ENCODE results near the gene CCDC150. TPM values are rescaled to one million over a fixed set of nuclear protein-coding genes. Genes with fewer than 3 reads are reported as not detected.

CCDC150 gene
- total RNA-seq, 1 donor from 2014 or later: 0.89 TPM

DNA sequence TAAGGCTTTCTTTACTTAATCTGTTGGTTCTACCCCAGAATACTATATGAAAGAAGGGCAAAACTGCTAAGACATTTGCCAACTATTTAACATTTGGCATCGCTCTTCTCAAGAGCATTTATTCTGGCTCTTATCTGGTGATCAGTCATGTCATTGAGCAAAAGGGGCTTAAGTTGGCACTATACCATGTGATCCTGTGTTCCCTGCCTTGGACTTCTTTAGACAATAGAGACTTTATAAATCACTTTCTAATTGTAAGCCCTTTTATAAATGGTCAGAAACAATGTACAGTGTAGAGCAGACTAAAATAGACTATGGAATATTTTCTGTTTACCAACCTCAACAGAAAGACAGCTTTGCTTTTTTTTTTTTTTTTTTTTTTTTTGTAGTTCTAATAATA is 107.9 kb downstream of the CCDC150 start:
- ATAC-seq: no peak
- DNase-seq (ENCODE audit: missing footprints): no peak
- intact Hi-C loops (cut with DNase I): no loop called here

DNA sequence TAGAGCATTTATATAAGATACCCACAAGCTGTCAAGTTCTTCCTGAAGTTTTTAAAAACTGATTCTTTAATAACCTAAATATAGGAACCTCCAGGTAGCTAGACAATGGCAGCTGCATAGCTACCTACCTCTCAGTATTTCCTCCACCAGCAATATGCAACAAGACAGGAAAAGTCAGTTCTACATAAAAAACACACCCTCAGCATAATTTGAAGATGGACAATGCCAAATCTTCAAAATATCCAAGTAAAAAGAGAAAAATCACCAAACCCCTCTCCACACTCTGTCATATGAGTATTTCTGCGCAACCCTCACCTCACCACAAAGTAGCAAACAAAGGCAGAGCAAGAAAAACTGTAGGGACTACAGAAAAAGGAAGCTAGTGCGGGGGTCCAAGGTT is 108.6 kb downstream of the CCDC150 start:
- DNase-seq (ENCODE audit: missing footprints): no peak
- intact Hi-C loops (cut with DNase I): no loop called here
- no peak for ATAC-seq

DNA sequence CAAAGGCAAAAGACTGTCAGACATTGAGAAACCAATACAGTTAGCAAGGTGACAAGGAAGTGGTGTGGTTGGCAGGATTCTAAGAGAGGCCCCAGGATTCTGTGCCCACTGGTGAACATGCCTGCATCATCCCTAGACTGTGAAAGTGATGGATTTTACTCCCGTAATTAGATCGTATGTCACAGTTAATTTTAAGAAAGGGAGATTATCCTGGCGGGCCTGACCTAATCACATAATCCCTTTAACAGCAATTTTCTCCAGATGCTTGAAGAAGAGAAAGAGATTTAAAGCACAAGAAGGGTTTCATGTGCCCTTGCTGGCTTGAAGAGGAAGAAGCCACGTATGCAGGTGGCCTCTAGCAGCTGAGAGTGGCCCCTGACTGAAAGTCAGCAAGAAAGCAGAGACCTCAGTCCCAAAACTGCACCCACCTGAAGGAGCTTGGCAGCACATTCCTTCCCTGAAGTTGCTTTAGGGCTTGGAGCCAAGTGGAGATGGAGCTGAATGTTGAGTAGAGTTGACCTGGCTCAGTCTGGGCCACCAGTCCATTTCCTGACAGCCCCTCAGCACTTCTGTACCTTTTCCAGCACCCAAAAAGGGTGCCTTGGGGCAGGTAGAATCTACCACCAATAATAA is 110.9 kb downstream of the CCDC150 start:
- ATAC-seq: no peak
- intact Hi-C loops (cut with DNase I): loop anchor here (10.0 kb wide), 1 partner anchor 266 kb away; no protein-coding TSS in a partner anchor
- DNase-seq (ENCODE audit: missing footprints): no peak

DNA sequence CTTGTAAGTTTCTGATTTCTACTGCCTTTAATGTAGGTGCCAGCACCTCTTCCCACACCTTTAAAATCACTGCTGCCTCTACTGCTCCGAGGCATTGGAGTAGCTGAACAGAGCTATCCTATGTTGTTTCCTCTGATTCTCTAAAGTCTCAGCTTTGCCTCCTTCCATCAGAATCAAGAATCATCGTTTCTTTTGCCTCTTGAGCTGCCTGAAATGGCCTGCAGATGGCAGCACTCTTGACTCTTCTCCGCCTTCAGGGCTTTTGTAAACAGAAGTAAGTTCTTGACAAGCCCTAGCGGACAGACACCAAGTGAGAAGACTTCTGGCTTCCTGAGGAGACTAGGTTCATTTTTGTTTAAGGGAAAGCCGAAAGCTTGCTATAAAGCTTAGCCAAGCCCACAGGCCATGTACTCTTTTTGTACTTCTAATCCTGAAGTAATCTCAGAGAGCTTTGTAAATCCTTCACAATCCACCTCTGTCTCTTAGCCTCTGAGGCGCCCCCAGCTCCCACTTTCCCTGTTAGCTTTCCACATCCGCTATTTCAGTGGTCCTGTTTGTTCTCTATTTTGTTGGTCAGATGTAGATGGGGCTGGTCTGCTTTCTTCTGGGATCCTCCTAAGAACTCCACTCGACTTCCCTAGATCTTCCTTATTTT is 111.6 kb downstream of the CCDC150 start:
- DNase-seq (ENCODE audit: missing footprints): no peak
- ATAC-seq: peak; percentile 57
- intact Hi-C loops (cut with DNase I): loop anchor here (10.0 kb wide), 1 partner anchor 266 kb away; no protein-coding TSS in a partner anchor

DNA sequence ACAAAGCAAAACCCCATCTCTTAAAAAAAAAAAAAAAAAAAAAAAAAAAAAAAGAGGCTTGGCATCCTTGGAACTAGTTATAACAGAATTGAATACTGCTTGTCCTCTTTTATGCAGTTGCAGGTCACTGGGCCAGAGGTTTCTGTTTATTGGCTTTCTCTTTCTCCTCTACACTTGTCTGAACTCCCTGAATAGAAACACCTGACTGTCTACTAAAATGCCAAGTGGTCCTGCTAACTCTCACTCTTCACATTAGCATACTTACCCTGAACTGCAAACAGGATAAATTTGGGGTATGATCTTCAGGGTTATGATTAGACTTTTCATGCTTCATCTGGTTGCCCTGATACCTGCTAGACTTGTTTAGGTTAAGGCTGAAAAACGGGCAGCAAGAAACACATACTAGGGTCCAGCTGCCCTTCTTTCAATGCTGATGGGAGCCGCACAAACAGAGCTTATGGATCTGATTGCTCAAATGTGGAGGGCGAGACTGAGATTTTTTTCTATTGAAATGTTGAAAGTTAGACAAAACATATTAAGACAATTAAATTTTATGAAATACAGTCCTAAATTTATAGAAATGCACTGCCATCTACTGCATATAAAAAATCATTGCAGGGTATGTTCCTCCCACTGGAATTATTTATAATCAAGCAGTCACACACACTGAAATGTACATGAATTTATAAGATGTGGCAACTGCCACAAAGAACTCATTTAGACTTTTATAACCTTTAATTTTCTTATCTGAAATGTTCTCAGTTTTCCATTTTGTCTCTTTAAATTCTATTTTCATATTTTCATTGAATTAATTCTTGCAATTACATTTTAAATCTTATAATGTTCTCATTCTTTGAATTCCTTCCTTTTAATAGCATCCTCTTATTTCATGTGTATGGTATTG is 119.2 kb downstream of the CCDC150 start:
- intact Hi-C loops (cut with DNase I): loop anchor here (10.0 kb wide), 1 partner anchor 274 kb away; no protein-coding TSS in a partner anchor
- DNase-seq (ENCODE audit: missing footprints): no peak
- ATAC-seq: peak; percentile 59

DNA sequence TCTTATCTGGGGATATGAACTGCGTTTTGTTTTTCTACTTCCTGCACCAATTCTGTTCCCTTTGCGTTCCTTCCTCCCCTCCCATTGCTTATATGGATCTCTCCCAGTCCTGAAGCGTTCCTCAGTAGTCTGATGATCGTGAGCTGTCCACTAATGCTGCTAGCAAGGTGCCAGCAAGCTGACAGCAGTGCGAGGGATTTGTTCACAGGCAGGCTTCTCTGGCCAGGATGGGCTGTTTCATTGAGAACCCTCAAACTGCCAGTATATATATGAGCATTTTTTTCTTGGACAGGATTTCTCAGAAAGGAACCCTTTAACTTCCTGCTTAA is 119.8 kb downstream of the CCDC150 start:
- intact Hi-C loops (cut with DNase I): loop anchor here (10.0 kb wide), 1 partner anchor 275 kb away; no protein-coding TSS in a partner anchor
- no peak for DNase-seq (ENCODE audit: missing footprints)
- ATAC-seq: no peak

DNA sequence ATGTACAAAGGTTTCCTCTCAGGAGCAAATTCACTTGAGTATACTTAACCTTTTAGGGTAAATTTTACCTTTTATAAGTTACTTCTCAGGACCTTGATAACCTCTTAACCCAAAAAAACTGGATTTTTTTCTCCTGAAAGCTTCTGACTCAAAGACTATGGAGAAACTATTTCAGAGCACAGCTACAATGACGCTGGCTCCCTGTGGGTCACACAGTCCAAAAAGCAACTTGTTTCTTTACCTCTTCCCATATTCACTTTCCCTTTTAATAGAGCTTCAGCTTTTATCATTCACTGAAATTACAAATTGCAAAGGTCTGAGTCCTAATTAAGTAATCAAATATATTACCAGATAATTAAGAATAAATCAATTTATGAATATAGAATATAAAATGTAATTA is 127.6 kb downstream of the CCDC150 start:
- ATAC-seq (no peak), DNase-seq (ENCODE audit: missing footprints) (no peak)
- intact Hi-C loops (cut with DNase I): no loop called here

Other genes starting within 250 kb of the CCDC150 start
- gene HECW2, start 46.2 kb upstream of the CCDC150 start, total RNA-seq: 34.7 TPM
- 18.4 TPM for gene GTF3C3, start 160.0 kb downstream of the CCDC150 start, total RNA-seq
- not detected for gene C2orf66, start 169.6 kb downstream of the CCDC150 start, total RNA-seq